ENCODE results near the gene DISC1.

GRCh38 chr1:231716879-231717278 lies 90.3 kb downstream of the DISC1 start:
- TF ChIP-seq CTCF (IDR thresholded peaks at IDR 0.05) (no peak), TCF7L2 (IDR thresholded peaks at IDR 0.05; ENCODE audit: low read depth, low read length) (no peak)
